GM21423 (cell line): ENCODE results near the gene TCF7L1.

ENCODE experiments used
- ATAC-seq: cut with Tn5 transposase; IDR thresholded peaks from one replicate; pipeline ENCODE4 v1.9.1; 2021; ENCODE audit warnings: mild to moderate bottlenecking, moderate library complexity; ENCODE audit not compliant: unreplicated experiment

TCF7L1 gene

GRCh38 chr2:85215448-85216401 is 82.5 kb downstream of the TCF7L1 start:
- ATAC-seq: no peak

GRCh38 chr2:85216927-85217326 is 83.7 kb downstream of the TCF7L1 start:
- ATAC-seq: no peak

GRCh38 chr2:85221067-85221691 is 88.0 kb downstream of the TCF7L1 start:
- ATAC-seq: no peak

GRCh38 chr2:85222792-85223191 is 89.6 kb downstream of the TCF7L1 start:
- no peak for ATAC-seq

GRCh38 chr2:85226783-85227182 is 93.6 kb downstream of the TCF7L1 start:
- ATAC-seq: no peak

- no peak for ATAC-seq
These were observed 97.7 kb downstream of the TCF7L1 start for GRCh38 chr2:85230679-85231467.

- ATAC-seq: no peak
These were observed 98.2 kb downstream of the TCF7L1 start for GRCh38 chr2:85231468-85231805.

GRCh38 chr2:85231952-85232351 is 98.8 kb downstream of the TCF7L1 start:
- no peak for ATAC-seq

- ATAC-seq: no peak
These were observed 101.7 kb downstream of the TCF7L1 start for GRCh38 chr2:85234868-85235267.

GRCh38 chr2:85235281-85235680 is 102.1 kb downstream of the TCF7L1 start:
- no peak for ATAC-seq

- no peak for ATAC-seq
These were observed 102.9 kb downstream of the TCF7L1 start for GRCh38 chr2:85236084-85236483.

- ATAC-seq: no peak
These were observed 104.8 kb downstream of the TCF7L1 start for GRCh38 chr2:85237849-85238565.

- ATAC-seq: no peak
These were observed 105.4 kb downstream of the TCF7L1 start for GRCh38 chr2:85238607-85239006.

GRCh38 chr2:85239102-85239501 is 105.9 kb downstream of the TCF7L1 start:
- no peak for ATAC-seq

- ATAC-seq: no peak
These were observed 106.9 kb downstream of the TCF7L1 start for GRCh38 chr2:85240055-85240454.

- no peak for ATAC-seq
These were observed 109.1 kb downstream of the TCF7L1 start for GRCh38 chr2:85242321-85242720.

- no peak for ATAC-seq
These were observed 110.2 kb downstream of the TCF7L1 start for GRCh38 chr2:85243101-85244072.

GRCh38 chr2:85244828-85245227 is 111.6 kb downstream of the TCF7L1 start:
- ATAC-seq: no peak

- ATAC-seq: no peak
These were observed 112.7 kb downstream of the TCF7L1 start for GRCh38 chr2:85245891-85246290.

GRCh38 chr2:85246348-85246747 is 113.2 kb downstream of the TCF7L1 start:
- no peak for ATAC-seq
